RWPE2 (cell line): Measurements from ENCODE around the gene NEUROG2.

Experiments used
- ATAC-seq: fragments of 200-7000 bp; cut with Tn5 transposase; 3 replicates; pipeline ENCODE4 v1.9.1; 2021; ENCODE audit warnings: low read depth
- DNase-seq: peaks from one replicate; pipeline ENCODE4 v3.0.0-alpha.2; 2020; ENCODE audit warnings: low spot score
- H3K27ac ChIP-seq: fragments of 450-650 bp; 2 replicates; pipeline ENCODE4 v1.5.1; 2017; ENCODE audit warnings: mild to moderate bottlenecking; ENCODE audit not compliant: poor library complexity, severe bottlenecking
- H3K27me3 ChIP-seq: fragments of 250-450 bp; sonication (Bioruptor Pico); 2 replicates; pipeline ENCODE4 v1.5.1; 2021; ENCODE audit warnings: mild to moderate bottlenecking, moderate library complexity; ENCODE audit not compliant: insufficient read depth, poor library complexity, severe bottlenecking
- H3K36me3 ChIP-seq: fragments of 250-450 bp; sonication (Bioruptor Pico); 2 replicates; pipeline ENCODE4 v1.5.1; 2020; ENCODE audit warnings: low read depth, mild to moderate bottlenecking, moderate library complexity
- H3K4me1 ChIP-seq: fragments of 250-450 bp; sonication (Bioruptor Pico); 2 replicates; pipeline ENCODE4 v1.5.1; 2021; ENCODE audit warnings: mild to moderate bottlenecking, moderate library complexity; ENCODE audit not compliant: insufficient read depth, poor library complexity, severe bottlenecking
- H3K4me3 ChIP-seq: fragments of 250-450 bp; sonication (Bioruptor Pico); 2 replicates; pipeline ENCODE4 v1.5.1; 2021; ENCODE audit warnings: mild to moderate bottlenecking, moderate library complexity; ENCODE audit not compliant: severe bottlenecking
- H3K9me3 ChIP-seq: fragments of 250-450 bp; sonication (Bioruptor Pico); 2 replicates; pipeline ENCODE4 v1.5.1; 2021; ENCODE audit warnings: mild to moderate bottlenecking, moderate library complexity; ENCODE audit not compliant: severe bottlenecking
- CTCF ChIP-seq: fragments of 450-650 bp; IDR thresholded peaks from one replicate; pipeline ENCODE4 v1.5.1; 2017; ENCODE audit warnings: mild to moderate bottlenecking, moderate library complexity; ENCODE audit not compliant: poor library complexity, severe bottlenecking

The NEUROG2 gene

GRCh38 chr4:112550728-112551127, 34.7 kb upstream of the NEUROG2 start:
- Histone ChIP-seq H3K9me3 (no peaks in the 10 kb centered on the region), H3K4me3 (no peak overlapping the region), H3K4me1 (peaks cover 12% of the 10 kb centered on the region), H3K27ac (no peak overlapping the region), H3K27me3 (no peaks in the 10 kb centered on the region), H3K36me3 (peaks cover 19% of the 10 kb centered on the region)
- no peak for DNase-seq
- ATAC-seq: peak; percentile 35; the same call in 1 of the 3 replicates
- TF ChIP-seq CTCF: no peak

- peaks cover 7% of the 10 kb centered on the region for H3K36me3 ChIP-seq
- no peaks in the 10 kb centered on the region for H3K27me3 ChIP-seq
- no peak for ATAC-seq
- no peak for DNase-seq
- TF ChIP-seq CTCF: no peak
- no peaks in the 10 kb centered on the region for H3K4me1 ChIP-seq
- H3K4me3 ChIP-seq: no peak overlapping the region
- H3K27ac ChIP-seq: no peak overlapping the region
- no peaks in the 10 kb centered on the region for H3K9me3 ChIP-seq
Measured at GRCh38 chr4:112546476-112546875, 30.5 kb upstream of the NEUROG2 start.

- no peak for ATAC-seq
- no peak for TF ChIP-seq CTCF
- Histone ChIP-seq H3K4me3 (no peak overlapping the region), H3K9me3 (no peaks in the 10 kb centered on the region), H3K27me3 (no peaks in the 10 kb centered on the region), H3K4me1 (no peaks in the 10 kb centered on the region), H3K36me3 (0 out of 2 replicates have a peak, but pooled peaks cover 8% of the 10 kb centered on the region), H3K27ac (no peak overlapping the region)
- no peak for DNase-seq
Measured at GRCh38 chr4:112545346-112545745, 29.4 kb upstream of the NEUROG2 start.

GRCh38 chr4:112540695-112541094, 24.7 kb upstream of the NEUROG2 start:
- no peak for TF ChIP-seq CTCF
- Histone ChIP-seq H3K4me3 (no peak overlapping the region), H3K27ac (no peak overlapping the region), H3K36me3 (peaks cover 25% of the 10 kb centered on the region), H3K27me3 (no peaks in the 10 kb centered on the region), H3K4me1 (no peaks in the 10 kb centered on the region), H3K9me3 (no peaks in the 10 kb centered on the region)
- ATAC-seq (no peak), DNase-seq (no peak)

GRCh38 chr4:112536123-112536522, 20.1 kb upstream of the NEUROG2 start:
- Histone ChIP-seq H3K4me3 (no peak overlapping the region), H3K36me3 (peaks cover 22% of the 10 kb centered on the region), H3K27ac (no peak overlapping the region), H3K27me3 (no peaks in the 10 kb centered on the region), H3K4me1 (no peaks in the 10 kb centered on the region), H3K9me3 (no peaks in the 10 kb centered on the region)
- DNase-seq (no peak), ATAC-seq (no peak)
- no peak for TF ChIP-seq CTCF
